Measurements from ENCODE around the gene PRKG1. TPM values are rescaled to one million over a fixed set of nuclear protein-coding genes. Genes with fewer than 3 reads are reported as not detected.

PRKG1 gene
- total and polyA plus RNA-seq, 2 experiments from 2014 or later = 18.2 to 21.1 TPM

DNA sequence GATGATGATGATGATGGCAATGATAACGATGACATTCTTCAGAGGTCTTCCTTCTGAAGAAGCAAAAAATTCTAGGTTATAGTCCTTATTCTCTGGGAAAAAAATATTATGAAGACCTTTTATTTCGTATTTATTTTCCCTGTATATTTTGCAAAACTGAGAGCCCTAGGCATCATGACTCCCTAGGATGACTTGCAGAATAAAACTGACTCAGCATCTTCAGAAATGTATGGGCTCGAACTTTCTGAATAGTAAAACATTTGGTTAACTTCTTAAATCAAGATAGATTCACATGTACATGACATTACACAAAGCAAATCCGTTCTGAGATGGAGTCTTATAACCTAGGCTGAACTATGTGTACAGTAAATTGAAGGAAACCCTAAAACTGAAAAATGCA is 1269.2 kb downstream of the PRKG1 start:
- Histone ChIP-seq H3F3A (replicated peaks; ENCODE audit: low read depth) (no peaks in the 10 kb centered on the region), H2AFZ (0 out of 2 replicates have a peak overlapping the region, but pooled peaks have one; percentile 4), H3K79me2 (replicated peaks; ENCODE audit: insufficient read depth) (no peaks in the 10 kb centered on the region), H3K4me2 (no peak overlapping the region), H3K9me2 (ENCODE audit: insufficient read depth) (no peaks in the 10 kb centered on the region), H3K27ac (ENCODE audit: low read depth) (no peak overlapping the region), H3K4me1 (ENCODE audit: insufficient read depth) (no peaks in the 10 kb centered on the region), H3K4me3 (no peak overlapping the region), H3K27me3 (ENCODE audit: insufficient read depth) (no peaks in the 10 kb centered on the region), H3K36me3 (ENCODE audit: insufficient read depth) (no peaks in the 10 kb centered on the region), H4K20me1 (replicated peaks; ENCODE audit: insufficient read depth) (no peaks in the 10 kb centered on the region)
- no peaks in the 10 kb centered on the region for H3K36me3 Mint-ChIP-seq (ENCODE audit: low read depth)
- H3K27ac Mint-ChIP-seq = peak overlapping the region; percentile 72; the same call in 1 of the 2 replicates
- H3K9me3 Mint-ChIP-seq = peaks cover 6% of the 10 kb centered on the region; the same call in 1 of the 3 replicates
- peaks cover 3% of the 10 kb centered on the region for H3K27me3 Mint-ChIP-seq (ENCODE audit: insufficient read depth, low read depth, poor library complexity)
- H3K4me1 Mint-ChIP-seq = no peaks in the 10 kb centered on the region
- H3K4me3 Mint-ChIP-seq = no peak overlapping the region
- DNase-seq (ENCODE audit: low spot score) (no peak), ATAC-seq (no peak)
- no peak for TF ChIP-seq ZNF331 (CRISPR knock-in tag; IDR thresholded peaks at IDR 0.05; ENCODE audit: low read depth)
- TF ChIP-seq, protein P1, sequence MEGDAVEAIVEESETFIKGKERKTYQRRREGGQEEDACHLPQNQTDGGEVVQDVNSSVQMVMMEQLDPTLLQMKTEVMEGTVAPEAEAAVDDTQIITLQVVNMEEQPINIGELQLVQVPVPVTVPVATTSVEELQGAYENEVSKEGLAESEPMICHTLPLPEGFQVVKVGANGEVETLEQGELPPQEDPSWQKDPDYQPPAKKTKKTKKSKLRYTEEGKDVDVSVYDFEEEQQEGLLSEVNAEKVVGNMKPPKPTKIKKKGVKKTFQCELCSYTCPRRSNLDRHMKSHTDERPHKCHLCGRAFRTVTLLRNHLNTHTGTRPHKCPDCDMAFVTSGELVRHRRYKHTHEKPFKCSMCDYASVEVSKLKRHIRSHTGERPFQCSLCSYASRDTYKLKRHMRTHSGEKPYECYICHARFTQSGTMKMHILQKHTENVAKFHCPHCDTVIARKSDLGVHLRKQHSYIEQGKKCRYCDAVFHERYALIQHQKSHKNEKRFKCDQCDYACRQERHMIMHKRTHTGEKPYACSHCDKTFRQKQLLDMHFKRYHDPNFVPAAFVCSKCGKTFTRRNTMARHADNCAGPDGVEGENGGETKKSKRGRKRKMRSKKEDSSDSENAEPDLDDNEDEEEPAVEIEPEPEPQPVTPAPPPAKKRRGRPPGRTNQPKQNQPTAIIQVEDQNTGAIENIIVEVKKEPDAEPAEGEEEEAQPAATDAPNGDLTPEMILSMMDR (conservative IDR thresholded peaks at IDR 0.05; ENCODE audit: low read depth in 2 of 2) = no peak
- no peak for TF ChIP-seq JUNB (IDR thresholded peaks at IDR 0.05; ENCODE audit: unreplicated experiment)
- no peak for TF ChIP-seq CREB1 (CRISPR knock-in tag; IDR thresholded peaks at IDR 0.05; ENCODE audit: low read depth)
- TF ChIP-seq ZNF462 (CRISPR knock-in tag; IDR thresholded peaks at IDR 0.05) = no peak
- TF ChIP-seq NANOG (IDR thresholded peaks at IDR 0.05; ENCODE audit: borderline replicate concordance) = no peak
- no peak for TF ChIP-seq POLR2AphosphoS5 (IDR thresholded peaks at IDR 0.05; ENCODE audit: low read depth)
- no peak for TF ChIP-seq REST (IDR thresholded peaks at IDR 0.05; ENCODE audit: unreplicated experiment)
- no peak for TF ChIP-seq EZH2 (IDR thresholded peaks at IDR 0.05; ENCODE audit: low read depth, unreplicated experiment)
- TF ChIP-seq, protein P2, sequence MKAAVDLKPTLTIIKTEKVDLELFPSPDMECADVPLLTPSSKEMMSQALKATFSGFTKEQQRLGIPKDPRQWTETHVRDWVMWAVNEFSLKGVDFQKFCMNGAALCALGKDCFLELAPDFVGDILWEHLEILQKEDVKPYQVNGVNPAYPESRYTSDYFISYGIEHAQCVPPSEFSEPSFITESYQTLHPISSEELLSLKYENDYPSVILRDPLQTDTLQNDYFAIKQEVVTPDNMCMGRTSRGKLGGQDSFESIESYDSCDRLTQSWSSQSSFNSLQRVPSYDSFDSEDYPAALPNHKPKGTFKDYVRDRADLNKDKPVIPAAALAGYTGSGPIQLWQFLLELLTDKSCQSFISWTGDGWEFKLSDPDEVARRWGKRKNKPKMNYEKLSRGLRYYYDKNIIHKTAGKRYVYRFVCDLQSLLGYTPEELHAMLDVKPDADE (IDR thresholded peaks at IDR 0.05) = no peak

Data from GM23338 (cell line).